ENCODE measurements around the gene RPTOR.
"Not testable (repeated sequence)": the region's sequence is repeated elsewhere in the genome, so short reads cannot be mapped to it uniquely, and the experiment has no call there.

Gene RPTOR

GRCh38 chr17:80513201-80513600 lies 31.4 kb upstream of the RPTOR start:
- no peak for DNase-seq

GRCh38 chr17:80513892-80514291 lies 30.7 kb upstream of the RPTOR start:
- no peak for DNase-seq

GRCh38 chr17:80516171-80516932 lies 28.3 kb upstream of the RPTOR start:
- DNase-seq, result no peak

- no peak for DNase-seq
Observed at GRCh38 chr17:80517641-80518040, 27.0 kb upstream of the RPTOR start.

- DNase-seq, result no peak
Observed at GRCh38 chr17:80518392-80518791, 26.2 kb upstream of the RPTOR start.

GRCh38 chr17:80519091-80519781 lies 25.4 kb upstream of the RPTOR start:
- DNase-seq, result no peak

- no peak for DNase-seq
Observed at GRCh38 chr17:80520810-80521455, 23.7 kb upstream of the RPTOR start.

- DNase-seq, result no peak
Observed at GRCh38 chr17:80523054-80523744, 21.4 kb upstream of the RPTOR start.

GRCh38 chr17:80523956-80524712 lies 20.5 kb upstream of the RPTOR start:
- DNase-seq, result no peak

- DNase-seq, result no peak
Observed at GRCh38 chr17:80526116-80526910, 18.3 kb upstream of the RPTOR start.

- no peak for DNase-seq
Observed at GRCh38 chr17:80527016-80527645, 17.5 kb upstream of the RPTOR start.

GRCh38 chr17:80528536-80528935 lies 16.1 kb upstream of the RPTOR start:
- no peak for DNase-seq

- DNase-seq, result no peak
Observed at GRCh38 chr17:80529104-80529903, 15.3 kb upstream of the RPTOR start.

- no peak for DNase-seq
Observed at GRCh38 chr17:80529904-80530292, 14.7 kb upstream of the RPTOR start.

- DNase-seq, result no peak
Observed at GRCh38 chr17:80531400-80531799, 13.2 kb upstream of the RPTOR start.

GRCh38 chr17:80537386-80537785 lies 7.3 kb upstream of the RPTOR start:
- not testable (repeated sequence) for DNase-seq

GRCh38 chr17:80538484-80538883 lies 6.2 kb upstream of the RPTOR start:
- DNase-seq, result no peak

GRCh38 chr17:80539022-80539641 lies 5.5 kb upstream of the RPTOR start:
- DNase-seq, result no peak

- DNase-seq, result no peak
Observed at GRCh38 chr17:80545499-80545826, 825 bp downstream of the RPTOR start.

GRCh38 chr17:80546267-80546666 lies 1.6 kb downstream of the RPTOR start:
- DNase-seq, result no peak
